Endothelial cell (in vitro differentiated cells): ENCODE results near the gene MMRN2. TPM values are rescaled to one million over a fixed set of nuclear protein-coding genes. Genes with fewer than 3 reads are reported as not detected.

Source experiments
- DNase-seq: peaks from one replicate; pipeline ENCODE4 v3.0.0; 2021; ENCODE audit warnings: low spot score
- H3K27ac Mint-ChIP-seq: one replicate; pipeline ENCODE4 v1.8.0; 2021; ENCODE audit warnings: mixed read lengths, inconsistent platforms; ENCODE audit not compliant: unreplicated experiment
- H3K27me3 Mint-ChIP-seq: one replicate; pipeline ENCODE4 v1.8.0; 2021; ENCODE audit warnings: mild to moderate bottlenecking, moderate library complexity, mixed read lengths, inconsistent platforms; ENCODE audit not compliant: unreplicated experiment
- H3K36me3 Mint-ChIP-seq: one replicate; pipeline ENCODE4 v1.8.0; 2021; ENCODE audit warnings: mild to moderate bottlenecking, low read depth, mixed read lengths, inconsistent platforms; ENCODE audit not compliant: unreplicated experiment
- H3K4me1 Mint-ChIP-seq: one replicate; pipeline ENCODE4 v1.8.0; 2021; ENCODE audit warnings: mild to moderate bottlenecking, mixed read lengths, inconsistent platforms; ENCODE audit not compliant: unreplicated experiment
- H3K4me3 Mint-ChIP-seq: one replicate; pipeline ENCODE4 v1.8.0; 2021; ENCODE audit warnings: mild to moderate bottlenecking, mixed read lengths, inconsistent platforms; ENCODE audit not compliant: unreplicated experiment
- H3K9me3 Mint-ChIP-seq: one replicate; pipeline ENCODE4 v1.8.0; 2021; ENCODE audit warnings: mixed read lengths, inconsistent platforms; ENCODE audit not compliant: unreplicated experiment
- CTCF ChIP-seq: fragments of 200-600 bp; sonication (generic); IDR thresholded peaks from one replicate; pipeline ENCODE4 v1.5.0; 2021; ENCODE audit warnings: antibody characterized with exemption; ENCODE audit not compliant: unreplicated experiment
- total RNA-seq: library from RNA; stranded (reverse); fragmentation: NEBNext Ultra II Directional; extraction: Animal tissue kit (Norgen Biotek cat#: 25700); gene quantifications from one replicate; pipeline ENCODE4 v1.2.1, GENCODE V29; 2021; ENCODE audit not compliant: unreplicated experiment

The MMRN2 gene
- total RNA-seq, 1 donor from 2014 or later, result 563 TPM

- peaks cover 19% of the 10 kb centered on the region for H3K27me3 Mint-ChIP-seq
- no peak overlapping the region for H3K27ac Mint-ChIP-seq
- DNase-seq, result no peak
- peaks cover 39% of the 10 kb centered on the region for H3K4me1 Mint-ChIP-seq
- H3K4me3 Mint-ChIP-seq, result no peak overlapping the region
- no peaks in the 10 kb centered on the region for H3K9me3 Mint-ChIP-seq
- no peak for TF ChIP-seq CTCF
- peaks cover 9% of the 10 kb centered on the region for H3K36me3 Mint-ChIP-seq
These were observed 4.2 kb upstream of the MMRN2 start for GRCh38 chr10:86961481-86962091.

- Mint-ChIP-seq H3K4me1 (peaks cover 36% of the 10 kb centered on the region), H3K36me3 (peaks cover 9% of the 10 kb centered on the region), H3K27ac (no peak overlapping the region), H3K9me3 (no peaks in the 10 kb centered on the region), H3K27me3 (peaks cover 20% of the 10 kb centered on the region), H3K4me3 (no peak overlapping the region)
- no peak for TF ChIP-seq CTCF
- DNase-seq, result no peak
These were observed 3.5 kb upstream of the MMRN2 start for GRCh38 chr10:86960863-86961434.

- H3K36me3 Mint-ChIP-seq, result peaks cover 9% of the 10 kb centered on the region
- peaks cover 20% of the 10 kb centered on the region for H3K27me3 Mint-ChIP-seq
- peak; percentile 72 for DNase-seq
- peaks cover 29% of the 10 kb centered on the region for H3K4me1 Mint-ChIP-seq
- H3K4me3 Mint-ChIP-seq, result no peak overlapping the region
- H3K27ac Mint-ChIP-seq, result peak overlapping the region; percentile 42
- H3K9me3 Mint-ChIP-seq, result no peaks in the 10 kb centered on the region
- TF ChIP-seq CTCF, result peak; percentile 96
These were observed 2.8 kb upstream of the MMRN2 start for GRCh38 chr10:86960003-86960862.

GRCh38 chr10:86959737-86960002 lies 2.3 kb upstream of the MMRN2 start:
- Mint-ChIP-seq H3K36me3 (peaks cover 5% of the 10 kb centered on the region), H3K4me1 (peaks cover 29% of the 10 kb centered on the region), H3K4me3 (no peak overlapping the region), H3K27me3 (peaks cover 17% of the 10 kb centered on the region), H3K9me3 (no peaks in the 10 kb centered on the region), H3K27ac (peak overlapping the region; percentile 88)
- no peak for DNase-seq
- no peak for TF ChIP-seq CTCF
